Measurements from ENCODE around the gene MISP3. TPM values are rescaled to one million over a fixed set of nuclear protein-coding genes. Genes with fewer than 3 reads are reported as not detected.

MISP3 gene
- total and polyA plus RNA-seq, 2 of the 8 experiments (the other 6 are each of a cell fraction or from before 2014, with no cell fraction given): 0.74 to 1.4 TPM

DNA sequence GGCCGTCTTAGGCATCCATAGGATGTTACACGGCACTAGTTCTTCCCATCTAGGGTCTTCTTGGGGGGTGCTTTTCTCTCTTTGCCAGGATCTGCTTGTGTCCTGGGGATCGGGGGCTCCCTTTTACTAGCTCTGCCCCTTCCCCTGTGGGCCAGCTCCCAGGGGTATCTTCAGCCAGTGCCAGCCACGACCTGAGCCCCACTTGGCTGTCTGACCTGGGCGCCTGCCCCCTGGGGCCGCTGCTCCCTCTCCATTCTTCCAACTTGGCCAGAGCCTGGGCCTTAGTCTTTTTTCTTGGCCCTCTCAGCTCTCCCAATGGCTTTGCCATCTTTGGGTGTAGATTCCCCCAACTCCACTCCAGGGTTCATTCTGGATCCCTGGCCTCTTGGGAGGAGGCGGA, 41.9 kb downstream of the MISP3 start:
- CTCF ChIA-PET (ENCODE audit: partially characterized antibody): interaction anchor here (0.6 to 11.3 kb wide), 28 partner anchors 9 to 365 kb away, joined by 3 to 105 read pairs (median 5); partner anchors contain the start of genes ASF1B, C19orf67 and MISP3
- WGBS, 2 experiments (ENCODE audit: extremely low coverage in 1 of 2, insufficient coverage in 1 of 2, insufficient read length in 1 of 2, insufficient replicate concordance in 2 of 2, low coverage in 1 of 2, low lambda C conversion rate in 2 of 2, missing lambda C conversion rate in 1 of 2): 86% methylated on average over 7 of the region's 7 CpGs; no CpG with 5 or more reads in 1 of the 2 experiments
- no peak overlapping the region for H3K4me2 ChIP-seq (ENCODE audit: insufficient read depth in 1 of 2, low read depth in 2 of 2, low read length in 2 of 2)

More for the DNA sequence above, 41.9 kb downstream of the MISP3 start:
- Histone ChIP-seq H2BK120ac (replicated peaks; ENCODE audit: low read depth, low read length) (no peak overlapping the region), H3K23ac (ENCODE audit: insufficient read length) (no peak overlapping the region), H3K23me2 (ENCODE audit: low read depth, low read length) (peaks cover 8% of the 10 kb centered on the region), H3K27me3 (replicated peaks in 1 of 4; ENCODE audit: control insufficient read depth in 3 of 4, extremely low read depth in 1 of 4, insufficient read depth in 3 of 4, low read length in 3 of 4) (no peaks in the 10 kb centered on the region; a peak in 2 of 7 replicates), H2BK12ac (ENCODE audit: low read depth, low read length) (no peak overlapping the region), H4K8ac (ENCODE audit: extremely low read depth, insufficient read depth, low read length) (no peak overlapping the region), H3K4ac (replicated peaks; ENCODE audit: insufficient read length, low read depth, low read length) (no peak overlapping the region), H2AK5ac (ENCODE audit: low read depth, low read length) (no peak overlapping the region), H3K4me1 (replicated peaks in 1 of 4; ENCODE audit: control insufficient read depth in 3 of 4, insufficient read depth in 4 of 4, low read length in 3 of 4) (peaks cover 11 to 35% (median 21%) of the 10 kb centered on the region in 4 experiments), H2AFZ (ENCODE audit: low read length) (no peak overlapping the region), H2BK5ac (ENCODE audit: low read depth, low read length) (no peak overlapping the region), H3K27ac (ENCODE audit: low read depth, low read length) (no peak overlapping the region), H2BK15ac (ENCODE audit: low read length) (no peak overlapping the region), H3K18ac (ENCODE audit: extremely low read depth, low read length) (no peak overlapping the region), H3K36me3 (ENCODE audit: control insufficient read depth in 2 of 4, insufficient read depth in 4 of 4, low read length in 3 of 4) (no peaks in the 10 kb centered on the region), H4K91ac (replicated peaks; ENCODE audit: insufficient read length, low read length) (no peak overlapping the region), H3K9ac (replicated peaks in 1 of 4; ENCODE audit: extremely low read depth in 1 of 4, low read depth in 3 of 4, low read length in 3 of 4) (no peak overlapping the region), H3K9me3 (ENCODE audit: insufficient read depth in 2 of 2, low read depth in 1 of 2, low read length in 1 of 2) (no peaks in the 10 kb centered on the region), H4K5ac (ENCODE audit: insufficient read length, low read depth, low read length) (no peak overlapping the region), H3K79me1 (ENCODE audit: low read depth, low read length) (peaks cover 4% of the 10 kb centered on the region), H3K56ac (replicated peaks; ENCODE audit: insufficient read length, low read depth, low read length) (no peak overlapping the region), H3K79me2 (ENCODE audit: control insufficient read depth in 1 of 2, insufficient read depth in 2 of 2, low read length in 2 of 2) (0 out of 4 replicates have a peak, but pooled peaks cover 0 to 3% of the 10 kb centered on the region in 2 experiments), H3K4me3 (ENCODE audit: extremely low read depth in 1 of 4, insufficient read depth in 2 of 4, low read depth in 3 of 4, low read length in 4 of 4) (no peak overlapping the region), H4K20me1 (replicated peaks in 1 of 2; ENCODE audit: control insufficient read depth in 1 of 2, insufficient read depth in 2 of 2, low read length in 2 of 2) (peaks cover 7 to 12% of the 10 kb centered on the region in 2 experiments), H2BK20ac (ENCODE audit: low read length) (no peak overlapping the region), H3K14ac (ENCODE audit: insufficient read length) (no peak overlapping the region)
- DNase-seq (ENCODE audit: low read depth in 1 of 2, low spot score in 2 of 2): no peak
- TF ChIP-seq KDM4A (IDR thresholded peaks at IDR 0.05; ENCODE audit: low read depth, low read length, severe bottlenecking) (no peak), BACH1 (IDR thresholded peaks at IDR 0.05; ENCODE audit: low read length) (no peak), MAFK (IDR thresholded peaks at IDR 0.05; ENCODE audit: low read depth, low read length) (no peak), POLR2AphosphoS5 (IDR thresholded peaks at IDR 0.05; ENCODE audit: low read depth, low read length) (no peak), EZH2 (IDR thresholded peaks at IDR 0.05; ENCODE audit: low read depth, low read length, severe bottlenecking) (no peak), CHD1 (IDR thresholded peaks at IDR 0.05; ENCODE audit: low read depth, low read length) (no peak), NANOG (IDR thresholded peaks at IDR 0.05; ENCODE audit: insufficient read depth, low read depth, low read length, poor library complexity, severe bottlenecking) (no peak), EGR1 (IDR thresholded peaks at IDR 0.05; ENCODE audit: borderline replicate concordance, low read depth, low read length) (no peak), HDAC2 (IDR thresholded peaks at IDR 0.05; ENCODE audit: borderline replicate concordance in 1 of 2, low read depth in 2 of 2, low read length in 2 of 2) (no peak)
- POLR2A ChIA-PET (ENCODE audit: partially characterized antibody): interaction anchor here (0.6 to 4.2 kb wide), 8 partner anchors 14 to 152 kb away, joined by 3 to 24 read pairs (median 4); partner anchors contain the start of genes ASF1B and MISP3
- no peak for FAIRE-seq
